ENCODE data around the gene PLXDC2. TPM values are rescaled to one million over a fixed set of nuclear protein-coding genes. Genes with fewer than 3 reads are reported as not detected.
A peak's percentile ranks its signal among the peaks of the same experiment; 100 is the strongest.

Gene PLXDC2
- total RNA-seq, 1 donor from 2014 or later, result 1.3 TPM

GRCh38 chr10:19825700-19826099 is 9.5 kb downstream of the PLXDC2 start:
- H3K27me3 ChIP-seq (ENCODE audit: control insufficient read depth, insufficient read depth, low read length), result no peaks in the 10 kb centered on the region
- FAIRE-seq (no peak), DNase-seq (ENCODE audit: low read depth) (no peak)
- no peak for TF ChIP-seq CTCF (IDR thresholded peaks at IDR 0.05; ENCODE audit: insufficient read depth, low read length, severe bottlenecking)
- H3K36me3 ChIP-seq (ENCODE audit: control insufficient read depth, insufficient read depth, low read length), result no peaks in the 10 kb centered on the region
- H3K4me3 ChIP-seq (ENCODE audit: low read depth, low read length), result no peak overlapping the region

- no peak for TF ChIP-seq CTCF (IDR thresholded peaks at IDR 0.05; ENCODE audit: insufficient read depth, low read length, severe bottlenecking)
Measured at GRCh38 chr10:19826712-19827111, 10.5 kb downstream of the PLXDC2 start.

GRCh38 chr10:19828278-19829049 is 12.2 kb downstream of the PLXDC2 start:
- Histone ChIP-seq H3K4me3 (ENCODE audit: low read depth, low read length) (no peak overlapping the region), H3K27me3 (ENCODE audit: control insufficient read depth, insufficient read depth, low read length) (no peaks in the 10 kb centered on the region), H3K36me3 (ENCODE audit: control insufficient read depth, insufficient read depth, low read length) (no peaks in the 10 kb centered on the region)
- no peak for TF ChIP-seq CTCF (IDR thresholded peaks at IDR 0.05; ENCODE audit: insufficient read depth, low read length, severe bottlenecking)
- no peak for FAIRE-seq
- no peak for DNase-seq (ENCODE audit: low read depth)

More at GRCh38 chr10:19826712-19827111, 10.5 kb downstream of the PLXDC2 start:
- H3K4me3 ChIP-seq (ENCODE audit: low read depth, low read length), result no peak overlapping the region
- FAIRE-seq (no peak), DNase-seq (ENCODE audit: low read depth) (no peak)
- H3K27me3 ChIP-seq (ENCODE audit: control insufficient read depth, insufficient read depth, low read length), result no peaks in the 10 kb centered on the region
- H3K36me3 ChIP-seq (ENCODE audit: control insufficient read depth, insufficient read depth, low read length), result no peaks in the 10 kb centered on the region

- peak; percentile 29 for DNase-seq (ENCODE audit: low read depth)
- FAIRE-seq, result no peak
- no peak overlapping the region for H3K4me3 ChIP-seq (ENCODE audit: low read depth, low read length)
Measured at GRCh38 chr10:19832699-19833098, 16.5 kb downstream of the PLXDC2 start.

GRCh38 chr10:19833170-19833824 is 17.1 kb downstream of the PLXDC2 start:
- Histone ChIP-seq H3K36me3 (ENCODE audit: control insufficient read depth, insufficient read depth, low read length) (no peaks in the 10 kb centered on the region), H3K4me3 (ENCODE audit: low read depth, low read length) (no peak overlapping the region), H3K27me3 (ENCODE audit: control insufficient read depth, insufficient read depth, low read length) (no peaks in the 10 kb centered on the region)
- peak; percentile 47 for FAIRE-seq
- no peak for TF ChIP-seq CTCF (IDR thresholded peaks at IDR 0.05; ENCODE audit: insufficient read depth, low read length, severe bottlenecking)
- DNase-seq (ENCODE audit: low read depth), result peak; percentile 93

More at GRCh38 chr10:19832699-19833098, 16.5 kb downstream of the PLXDC2 start:
- no peak for TF ChIP-seq CTCF (IDR thresholded peaks at IDR 0.05; ENCODE audit: insufficient read depth, low read length, severe bottlenecking)
- no peaks in the 10 kb centered on the region for H3K27me3 ChIP-seq (ENCODE audit: control insufficient read depth, insufficient read depth, low read length)
- no peaks in the 10 kb centered on the region for H3K36me3 ChIP-seq (ENCODE audit: control insufficient read depth, insufficient read depth, low read length)
